Esophagus squamous epithelium (tissue), 4 donors: ENCODE results near the gene NHLH1.

Experiments
- CTCF ChIP-seq, 6 experiments: fragments of 450-650 bp in 4 of 6; fragments of 200-600 bp in 2 of 6; sonication (generic) in 2 of 6; IDR thresholded peaks; one replicate each; pipeline ENCODE4 v1.5.1; 2016 to 2019; ENCODE audit warnings: antibody characterized with exemption in 6 of 6, mild to moderate bottlenecking in 4 of 6, moderate library complexity in 4 of 6
- POLR2A ChIP-seq, 4 donors: fragments of 450-650 bp; IDR thresholded peaks; one replicate each; pipeline ENCODE4 v1.6.1; 2017; ENCODE audit warnings: antibody characterized with exemption in 4 of 4, mild to moderate bottlenecking in 4 of 4, moderate library complexity in 3 of 4

GRCh38 chr1:160399544-160400222, 32.8 kb downstream of the NHLH1 start:
- TF ChIP-seq CTCF (IDR thresholded peaks at IDR 0.05) (no peak), POLR2A (IDR thresholded peaks at IDR 0.05) (no peak)
